A549 (cell line): ENCODE measurements around the gene SLC2A13.

Experiments used
- EP300 ChIP-seq, 2 experiments: fragments of >200 bp; sonication (Bioruptor Twin); formaldehyde crosslinking; IDR thresholded peaks; 2 replicates in 1 of 2; 3 replicates in 1 of 2; pipeline ENCODE4 v1.6.1; 2016 to 2017
- KDM1A ChIP-seq: fragments of 200-600 bp; sonication (generic); IDR thresholded peaks from 2 replicates; pipeline ENCODE4 v1.6.1; 2016; ENCODE audit warnings: low read depth, mild to moderate bottlenecking
- POLR2A ChIP-seq: IDR thresholded peaks from 2 replicates; pipeline ENCODE4 v1.6.1; 2012; ENCODE audit warnings: mild to moderate bottlenecking, low read length
- TF ChIP-seq, protein P1 (sequence below): fragments of 200-600 bp; sonication (generic); IDR thresholded peaks from 2 replicates; pipeline ENCODE4 v1.6.1; 2016; ENCODE audit warnings: antibody characterized with exemption, mild to moderate bottlenecking, moderate library complexity
- TF ChIP-seq, protein P2 (sequence below): fragments of >200 bp; sonication (Bioruptor Twin); formaldehyde crosslinking; IDR thresholded peaks from 3 replicates; pipeline ENCODE4 v1.5.1; 2016
- TF ChIP-seq, protein P3 (sequence below): IDR thresholded peaks from 2 replicates; pipeline ENCODE4 v1.6.1; 2012
- TF ChIP-seq, protein P4 (sequence below): fragments of 450-650 bp; IDR thresholded peaks from 2 replicates; pipeline ENCODE4 v1.6.1; 2014; ENCODE audit warnings: antibody characterized with exemption

DNA sequence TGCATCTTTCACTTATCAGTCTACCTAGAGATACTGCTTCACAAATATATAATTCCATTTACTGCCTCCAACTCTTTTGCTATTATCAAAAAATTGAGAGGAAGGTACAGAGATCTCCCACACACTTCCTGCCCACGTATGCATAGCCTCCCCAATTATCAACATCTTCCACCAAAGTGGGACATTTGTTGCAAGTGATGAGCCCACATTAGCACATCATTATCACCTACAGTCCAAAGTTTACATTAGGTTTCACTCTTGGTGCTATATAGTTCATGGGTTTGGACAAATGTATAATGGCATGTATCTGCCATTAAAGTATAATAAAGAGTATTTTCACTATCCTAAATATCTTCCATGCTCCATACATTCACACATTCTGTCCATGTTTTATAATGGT, 66.3 kb downstream of the SLC2A13 start:
- TF ChIP-seq EP300 (IDR thresholded peaks at IDR 0.05) (no peak), KDM1A (no peak), POLR2A (no peak)
- TF ChIP-seq, protein P1, sequence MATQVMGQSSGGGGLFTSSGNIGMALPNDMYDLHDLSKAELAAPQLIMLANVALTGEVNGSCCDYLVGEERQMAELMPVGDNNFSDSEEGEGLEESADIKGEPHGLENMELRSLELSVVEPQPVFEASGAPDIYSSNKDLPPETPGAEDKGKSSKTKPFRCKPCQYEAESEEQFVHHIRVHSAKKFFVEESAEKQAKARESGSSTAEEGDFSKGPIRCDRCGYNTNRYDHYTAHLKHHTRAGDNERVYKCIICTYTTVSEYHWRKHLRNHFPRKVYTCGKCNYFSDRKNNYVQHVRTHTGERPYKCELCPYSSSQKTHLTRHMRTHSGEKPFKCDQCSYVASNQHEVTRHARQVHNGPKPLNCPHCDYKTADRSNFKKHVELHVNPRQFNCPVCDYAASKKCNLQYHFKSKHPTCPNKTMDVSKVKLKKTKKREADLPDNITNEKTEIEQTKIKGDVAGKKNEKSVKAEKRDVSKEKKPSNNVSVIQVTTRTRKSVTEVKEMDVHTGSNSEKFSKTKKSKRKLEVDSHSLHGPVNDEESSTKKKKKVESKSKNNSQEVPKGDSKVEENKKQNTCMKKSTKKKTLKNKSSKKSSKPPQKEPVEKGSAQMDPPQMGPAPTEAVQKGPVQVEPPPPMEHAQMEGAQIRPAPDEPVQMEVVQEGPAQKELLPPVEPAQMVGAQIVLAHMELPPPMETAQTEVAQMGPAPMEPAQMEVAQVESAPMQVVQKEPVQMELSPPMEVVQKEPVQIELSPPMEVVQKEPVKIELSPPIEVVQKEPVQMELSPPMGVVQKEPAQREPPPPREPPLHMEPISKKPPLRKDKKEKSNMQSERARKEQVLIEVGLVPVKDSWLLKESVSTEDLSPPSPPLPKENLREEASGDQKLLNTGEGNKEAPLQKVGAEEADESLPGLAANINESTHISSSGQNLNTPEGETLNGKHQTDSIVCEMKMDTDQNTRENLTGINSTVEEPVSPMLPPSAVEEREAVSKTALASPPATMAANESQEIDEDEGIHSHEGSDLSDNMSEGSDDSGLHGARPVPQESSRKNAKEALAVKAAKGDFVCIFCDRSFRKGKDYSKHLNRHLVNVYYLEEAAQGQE: no peak
- TF ChIP-seq, protein P2, sequence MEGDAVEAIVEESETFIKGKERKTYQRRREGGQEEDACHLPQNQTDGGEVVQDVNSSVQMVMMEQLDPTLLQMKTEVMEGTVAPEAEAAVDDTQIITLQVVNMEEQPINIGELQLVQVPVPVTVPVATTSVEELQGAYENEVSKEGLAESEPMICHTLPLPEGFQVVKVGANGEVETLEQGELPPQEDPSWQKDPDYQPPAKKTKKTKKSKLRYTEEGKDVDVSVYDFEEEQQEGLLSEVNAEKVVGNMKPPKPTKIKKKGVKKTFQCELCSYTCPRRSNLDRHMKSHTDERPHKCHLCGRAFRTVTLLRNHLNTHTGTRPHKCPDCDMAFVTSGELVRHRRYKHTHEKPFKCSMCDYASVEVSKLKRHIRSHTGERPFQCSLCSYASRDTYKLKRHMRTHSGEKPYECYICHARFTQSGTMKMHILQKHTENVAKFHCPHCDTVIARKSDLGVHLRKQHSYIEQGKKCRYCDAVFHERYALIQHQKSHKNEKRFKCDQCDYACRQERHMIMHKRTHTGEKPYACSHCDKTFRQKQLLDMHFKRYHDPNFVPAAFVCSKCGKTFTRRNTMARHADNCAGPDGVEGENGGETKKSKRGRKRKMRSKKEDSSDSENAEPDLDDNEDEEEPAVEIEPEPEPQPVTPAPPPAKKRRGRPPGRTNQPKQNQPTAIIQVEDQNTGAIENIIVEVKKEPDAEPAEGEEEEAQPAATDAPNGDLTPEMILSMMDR: no peak
- TF ChIP-seq, protein P3, sequence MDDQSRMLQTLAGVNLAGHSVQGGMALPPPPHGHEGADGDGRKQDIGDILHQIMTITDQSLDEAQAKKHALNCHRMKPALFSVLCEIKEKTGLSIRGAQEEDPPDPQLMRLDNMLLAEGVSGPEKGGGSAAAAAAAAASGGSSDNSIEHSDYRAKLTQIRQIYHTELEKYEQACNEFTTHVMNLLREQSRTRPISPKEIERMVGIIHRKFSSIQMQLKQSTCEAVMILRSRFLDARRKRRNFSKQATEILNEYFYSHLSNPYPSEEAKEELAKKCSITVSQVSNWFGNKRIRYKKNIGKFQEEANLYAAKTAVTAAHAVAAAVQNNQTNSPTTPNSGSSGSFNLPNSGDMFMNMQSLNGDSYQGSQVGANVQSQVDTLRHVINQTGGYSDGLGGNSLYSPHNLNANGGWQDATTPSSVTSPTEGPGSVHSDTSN: no peak
- TF ChIP-seq, protein P4, sequence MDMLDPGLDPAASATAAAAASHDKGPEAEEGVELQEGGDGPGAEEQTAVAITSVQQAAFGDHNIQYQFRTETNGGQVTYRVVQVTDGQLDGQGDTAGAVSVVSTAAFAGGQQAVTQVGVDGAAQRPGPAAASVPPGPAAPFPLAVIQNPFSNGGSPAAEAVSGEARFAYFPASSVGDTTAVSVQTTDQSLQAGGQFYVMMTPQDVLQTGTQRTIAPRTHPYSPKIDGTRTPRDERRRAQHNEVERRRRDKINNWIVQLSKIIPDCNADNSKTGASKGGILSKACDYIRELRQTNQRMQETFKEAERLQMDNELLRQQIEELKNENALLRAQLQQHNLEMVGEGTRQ: no peak
